DND-41 (cell line): ENCODE data around the gene ZFYVE28.

Experiments used
- ATAC-seq: fragments of 200-7000 bp; cut with Tn5 transposase; 3 replicates; pipeline ENCODE4 v1.9.1; 2021; ENCODE audit warnings: low read depth; ENCODE audit not compliant: insufficient read depth
- DNase-seq: peaks from one replicate; pipeline ENCODE4 v3.0.0-alpha.2; 2020
- H2AFZ ChIP-seq: 2 replicates; pipeline ENCODE4 v1.6.0; 2012; ENCODE audit warnings: low read depth, low read length
- H3K27ac ChIP-seq: 2 replicates; pipeline ENCODE4 v1.5.1; 2012; ENCODE audit warnings: low read length, inconsistent platforms
- H3K27me3 ChIP-seq: fragments of 200-600 bp; sonication (generic); 2 replicates; pipeline ENCODE4 v1.6.0; 2012; ENCODE audit warnings: low read length, mild to moderate bottlenecking, inconsistent platforms; ENCODE audit not compliant: insufficient read depth, poor library complexity
- H3K36me3 ChIP-seq: 2 replicates; pipeline ENCODE4 v1.5.1; 2012; ENCODE audit warnings: low read length, inconsistent platforms; ENCODE audit not compliant: insufficient read depth
- H3K4me1 ChIP-seq: 2 replicates; pipeline ENCODE4 v1.5.1; 2012; ENCODE audit warnings: mild to moderate bottlenecking, low read length; ENCODE audit not compliant: insufficient read depth
- H3K4me2 ChIP-seq: 2 replicates; pipeline ENCODE4 v1.6.0; 2012; ENCODE audit warnings: mild to moderate bottlenecking, moderate library complexity, low read length, inconsistent platforms; ENCODE audit not compliant: insufficient read depth
- H3K4me3 ChIP-seq, 2 experiments: fragments of 200-600 bp in 1 of 2; shearing (Covaris generic) in 1 of 2; 2 replicates each; pipeline ENCODE4 v1.5.1; 2012 to 2016; ENCODE audit warnings: inconsistent platforms in 2 of 2, low read length in 2 of 2, mild to moderate bottlenecking in 2 of 2, low read depth in 1 of 2, moderate library complexity in 1 of 2
- H3K79me2 ChIP-seq: 2 replicates; pipeline ENCODE4 v1.6.0; 2012; ENCODE audit warnings: low read length, inconsistent platforms; ENCODE audit not compliant: insufficient read depth
- H3K9ac ChIP-seq: 2 replicates; pipeline ENCODE4 v1.6.0; 2012; ENCODE audit warnings: low read depth, mild to moderate bottlenecking, inconsistent platforms, low read length, moderate library complexity
- H3K9me3 ChIP-seq: 2 replicates; pipeline ENCODE4 v1.5.1; 2012; ENCODE audit warnings: low read length, moderate library complexity, mild to moderate bottlenecking, inconsistent platforms; ENCODE audit not compliant: insufficient read depth, severe bottlenecking
- H4K20me1 ChIP-seq: 2 replicates; pipeline ENCODE4 v1.6.0; 2012; ENCODE audit warnings: low read length; ENCODE audit not compliant: insufficient read depth
- EZH2 ChIP-seq: IDR thresholded peaks from 3 replicates; pipeline ENCODE4 v1.6.1; 2012; ENCODE audit warnings: borderline replicate concordance, low read depth, mild to moderate bottlenecking, moderate library complexity, low read length, inconsistent platforms; ENCODE audit not compliant: severe bottlenecking
- TF ChIP-seq, protein P1 (sequence below): IDR thresholded peaks from 2 replicates; pipeline ENCODE4 v1.5.1; 2012; ENCODE audit warnings: borderline replicate concordance, low read length, moderate library complexity, mild to moderate bottlenecking; ENCODE audit not compliant: poor library complexity, severe bottlenecking; ENCODE audit errors: extremely low read depth

The ZFYVE28 gene

DNA sequence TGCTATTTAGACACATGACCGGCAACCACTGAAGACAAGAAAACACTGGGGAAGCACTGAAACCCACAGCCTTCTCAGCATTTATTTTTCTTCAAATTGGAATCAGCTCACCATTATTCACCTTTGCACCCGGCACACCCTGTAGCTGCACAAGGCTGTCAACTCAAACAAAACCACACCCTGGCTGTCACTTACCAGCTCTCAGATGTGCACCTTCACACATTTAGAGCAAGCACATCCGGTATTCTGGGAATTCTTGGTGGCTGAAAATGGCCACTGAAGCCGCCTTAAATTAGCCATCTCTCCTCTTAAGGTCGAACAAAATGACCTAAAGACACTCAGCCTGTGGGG lies 5.9 kb downstream of the ZFYVE28 start:
- H3K27ac ChIP-seq: peak overlapping the region; percentile 43; the same call in 1 of the 2 replicates
- TF ChIP-seq EZH2: no peak
- TF ChIP-seq, protein P1, sequence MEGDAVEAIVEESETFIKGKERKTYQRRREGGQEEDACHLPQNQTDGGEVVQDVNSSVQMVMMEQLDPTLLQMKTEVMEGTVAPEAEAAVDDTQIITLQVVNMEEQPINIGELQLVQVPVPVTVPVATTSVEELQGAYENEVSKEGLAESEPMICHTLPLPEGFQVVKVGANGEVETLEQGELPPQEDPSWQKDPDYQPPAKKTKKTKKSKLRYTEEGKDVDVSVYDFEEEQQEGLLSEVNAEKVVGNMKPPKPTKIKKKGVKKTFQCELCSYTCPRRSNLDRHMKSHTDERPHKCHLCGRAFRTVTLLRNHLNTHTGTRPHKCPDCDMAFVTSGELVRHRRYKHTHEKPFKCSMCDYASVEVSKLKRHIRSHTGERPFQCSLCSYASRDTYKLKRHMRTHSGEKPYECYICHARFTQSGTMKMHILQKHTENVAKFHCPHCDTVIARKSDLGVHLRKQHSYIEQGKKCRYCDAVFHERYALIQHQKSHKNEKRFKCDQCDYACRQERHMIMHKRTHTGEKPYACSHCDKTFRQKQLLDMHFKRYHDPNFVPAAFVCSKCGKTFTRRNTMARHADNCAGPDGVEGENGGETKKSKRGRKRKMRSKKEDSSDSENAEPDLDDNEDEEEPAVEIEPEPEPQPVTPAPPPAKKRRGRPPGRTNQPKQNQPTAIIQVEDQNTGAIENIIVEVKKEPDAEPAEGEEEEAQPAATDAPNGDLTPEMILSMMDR: no peak
- DNase-seq (peak; percentile 62), ATAC-seq (peak; percentile 49)
- H3K4me2 ChIP-seq: peak overlapping the region; percentile 59
- H3K27me3 ChIP-seq: peaks cover 32% of the 10 kb centered on the region
- peaks cover 70% of the 10 kb centered on the region for H4K20me1 ChIP-seq
- no peaks in the 10 kb centered on the region for H3K9me3 ChIP-seq
- H3K79me2 ChIP-seq: no peaks in the 10 kb centered on the region
- H3K36me3 ChIP-seq: no peaks in the 10 kb centered on the region
- peak overlapping the region in 1 of 2 experiments; percentile 36; a peak in 2 of 4 replicates for H3K4me3 ChIP-seq
- no peak overlapping the region for H3K9ac ChIP-seq
- H2AFZ ChIP-seq: no peak overlapping the region
- peaks cover 34% of the 10 kb centered on the region for H3K4me1 ChIP-seq

DNA sequence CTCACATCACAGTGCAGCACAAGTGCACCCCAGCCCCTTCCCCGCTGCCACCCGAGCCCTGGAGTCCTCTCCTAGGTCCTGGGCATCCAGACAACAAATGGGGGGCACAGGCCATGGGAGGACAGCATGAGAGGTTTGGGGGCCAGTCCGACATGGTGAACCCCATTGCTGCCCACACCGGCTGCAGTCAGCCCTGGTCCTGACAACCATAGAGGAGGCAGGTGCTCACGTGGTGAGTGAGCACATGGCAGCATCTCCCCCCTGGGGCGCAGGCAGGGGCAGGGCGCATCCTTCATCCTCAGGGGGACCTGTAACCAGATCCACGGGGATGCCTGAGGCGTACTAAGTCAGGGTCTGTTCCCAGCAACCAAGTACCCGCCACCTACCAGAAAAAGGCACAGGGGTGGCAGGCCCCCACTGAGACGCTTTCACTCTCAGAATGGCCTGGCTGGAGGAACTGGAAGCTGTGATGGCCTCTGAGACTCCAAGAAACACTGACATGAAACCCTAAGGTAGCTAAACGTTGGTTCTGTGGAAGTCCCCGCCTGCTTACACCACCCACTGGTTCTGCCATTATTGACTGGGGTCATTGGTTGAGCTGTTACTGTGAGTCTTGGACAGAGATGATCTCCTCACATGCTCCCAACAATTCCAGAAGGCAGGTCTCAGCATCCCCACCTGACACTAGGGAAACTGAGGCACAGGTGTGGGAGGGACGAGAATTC lies 6.5 kb downstream of the ZFYVE28 start:
- H3K4me2 ChIP-seq: peak overlapping the region; percentile 59
- no peak for ATAC-seq
- no peak overlapping the region for H2AFZ ChIP-seq
- H3K9me3 ChIP-seq: no peaks in the 10 kb centered on the region
- no peak for TF ChIP-seq EZH2
- TF ChIP-seq, protein P1: no peak
- H3K79me2 ChIP-seq: no peaks in the 10 kb centered on the region
- H3K9ac ChIP-seq: no peak overlapping the region
- no peaks in the 10 kb centered on the region for H3K36me3 ChIP-seq
- peaks cover 73% of the 10 kb centered on the region for H4K20me1 ChIP-seq
- peaks cover 32% of the 10 kb centered on the region for H3K27me3 ChIP-seq
- peaks cover 34% of the 10 kb centered on the region for H3K4me1 ChIP-seq
- DNase-seq: no peak
- no peak overlapping the region for H3K27ac ChIP-seq
- 0 out of 4 replicates have a peak overlapping the region, but pooled peaks of 1 of the 2 experiments have one; percentile 36 for H3K4me3 ChIP-seq

DNA sequence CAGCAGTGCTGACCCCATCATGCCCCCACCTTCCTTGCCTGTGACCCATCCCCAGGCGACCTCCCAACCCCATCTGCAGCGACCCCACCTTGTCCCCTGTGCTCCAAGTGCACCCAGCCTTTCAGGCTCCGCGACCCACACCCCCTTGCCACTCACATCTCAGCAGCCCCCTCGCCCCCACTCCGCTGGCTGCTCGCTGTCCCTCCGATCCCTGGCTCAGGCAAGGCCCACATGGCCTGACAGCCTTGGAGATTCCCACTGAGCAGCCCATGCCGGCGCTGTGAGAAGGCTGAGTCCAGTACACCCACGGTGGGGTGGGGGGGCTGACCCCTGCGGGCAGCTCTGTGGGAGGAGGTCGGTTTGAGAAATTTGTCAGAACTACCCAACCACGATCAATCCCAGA lies 9.1 kb downstream of the ZFYVE28 start:
- H2AFZ ChIP-seq: no peak overlapping the region
- H3K36me3 ChIP-seq: no peaks in the 10 kb centered on the region
- DNase-seq (no peak), ATAC-seq (no peak)
- no peaks in the 10 kb centered on the region for H3K79me2 ChIP-seq
- peaks cover 15% of the 10 kb centered on the region for H3K27me3 ChIP-seq
- H3K4me1 ChIP-seq: peaks cover 30% of the 10 kb centered on the region
- H4K20me1 ChIP-seq: peaks cover 59% of the 10 kb centered on the region
- H3K4me3 ChIP-seq: no peak overlapping the region
- no peaks in the 10 kb centered on the region for H3K9me3 ChIP-seq
- no peak overlapping the region for H3K9ac ChIP-seq
- H3K27ac ChIP-seq: no peak overlapping the region
- TF ChIP-seq, protein P1: no peak
- no peak for TF ChIP-seq EZH2
- H3K4me2 ChIP-seq: no peak overlapping the region

DNA sequence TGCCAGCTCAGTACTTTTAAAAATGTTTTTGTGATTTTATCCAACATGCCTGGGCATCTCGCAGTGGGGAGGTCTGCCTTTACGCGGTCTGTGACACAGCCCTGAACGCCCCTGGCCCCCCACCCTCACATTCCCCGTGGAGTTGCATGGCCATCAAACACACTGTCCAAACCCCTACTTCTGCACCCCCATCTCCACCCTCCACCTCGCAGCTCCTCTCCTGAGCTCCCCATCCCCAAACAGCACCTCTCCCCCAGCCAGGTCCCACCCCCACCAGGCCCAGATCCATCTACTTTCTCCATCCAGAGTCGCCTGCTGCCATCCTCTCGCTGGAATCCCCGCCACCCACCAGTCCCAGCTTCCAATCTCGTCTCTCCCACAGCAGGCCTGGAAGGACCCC lies 9.5 kb downstream of the ZFYVE28 start:
- Histone ChIP-seq H2AFZ (no peak overlapping the region), H3K27ac (no peak overlapping the region), H4K20me1 (peaks cover 55% of the 10 kb centered on the region), H3K36me3 (no peaks in the 10 kb centered on the region), H3K4me1 (peaks cover 26% of the 10 kb centered on the region), H3K9me3 (no peaks in the 10 kb centered on the region), H3K79me2 (no peaks in the 10 kb centered on the region), H3K27me3 (peaks cover 15% of the 10 kb centered on the region), H3K4me3 (no peak overlapping the region), H3K9ac (no peak overlapping the region), H3K4me2 (no peak overlapping the region)
- no peak for TF ChIP-seq EZH2
- TF ChIP-seq, protein P1: no peak
- ATAC-seq: no peak
- no peak for DNase-seq
